Stomach smooth muscle (tissue), 2 donors: Measurements from ENCODE around the gene IRF2.

Experiments used
- H3K27ac ChIP-seq: one replicate; pipeline ENCODE4 v1.7.0; 2013; ENCODE audit warnings: mild to moderate bottlenecking, low read length, inconsistent platforms
- H3K27me3 ChIP-seq, 2 donors: one replicate each; pipeline ENCODE4 v1.7.0; 2013; ENCODE audit warnings: low read length in 2 of 2; ENCODE audit not compliant: insufficient read depth in 2 of 2, control insufficient read depth in 1 of 2
- H3K36me3 ChIP-seq, 2 donors: one replicate each; pipeline ENCODE4 v1.7.0; 2013; ENCODE audit warnings: low read length in 2 of 2; ENCODE audit not compliant: control insufficient read depth in 2 of 2, insufficient read depth in 2 of 2
- H3K4me1 ChIP-seq: one replicate; pipeline ENCODE4 v1.7.0; 2013; ENCODE audit warnings: low read length; ENCODE audit not compliant: control insufficient read depth, insufficient read depth
- H3K4me3 ChIP-seq, 2 donors: one replicate each; pipeline ENCODE4 v1.7.0; 2013; ENCODE audit warnings: low read length in 2 of 2
- H3K9ac ChIP-seq, 2 donors: one replicate each; pipeline ENCODE4 v1.7.0; 2013; ENCODE audit warnings: low read length in 2 of 2, mild to moderate bottlenecking in 1 of 2
- H3K9me3 ChIP-seq, 2 donors: one replicate each; pipeline ENCODE4 v1.7.0; 2013; ENCODE audit warnings: low read length in 2 of 2; ENCODE audit not compliant: control insufficient read depth in 2 of 2
- donor health status: healthy.
- donor health status: Pancreatic carcinoma.

IRF2 gene

DNA sequence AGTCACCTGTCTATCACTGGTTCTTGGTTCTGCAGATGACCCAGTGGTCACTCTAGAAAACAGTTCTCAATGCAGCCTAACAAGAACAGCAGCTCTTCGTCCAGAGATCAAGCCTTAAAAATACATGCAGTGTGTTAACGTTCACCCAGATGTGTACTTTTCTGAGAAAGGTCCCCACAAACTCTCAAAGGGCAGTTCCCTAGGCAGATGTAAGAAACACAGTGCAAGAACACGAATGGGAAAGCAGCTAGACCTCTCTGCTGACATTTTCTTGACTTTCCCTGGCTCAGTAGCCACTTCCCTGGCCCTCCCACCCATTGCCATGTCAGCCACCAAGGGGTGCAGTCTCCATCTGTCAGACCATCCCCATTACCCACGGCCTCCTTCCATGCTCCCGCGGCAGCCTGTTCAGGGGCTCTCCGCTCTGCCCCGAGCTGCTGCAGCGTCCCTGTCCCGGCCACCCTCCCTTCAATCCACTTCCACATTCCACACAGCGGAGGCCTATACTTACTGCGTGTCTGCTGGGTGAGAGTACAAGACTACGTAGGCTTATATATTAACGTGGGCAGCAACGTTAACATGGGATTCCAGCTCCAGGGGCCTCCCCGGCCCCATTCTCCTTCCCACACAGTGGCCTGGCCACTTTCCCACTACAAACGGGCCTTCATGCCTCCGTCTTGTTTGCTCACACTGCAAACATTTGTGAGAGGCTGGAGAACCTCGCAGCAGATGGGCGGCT, 34.3 kb downstream of the IRF2 start:
- Histone ChIP-seq H3K36me3 (no peaks in the 10 kb centered on the region), H3K27ac (peak overlapping the region; percentile 31), H3K9ac (peak overlapping the region; percentile 32 to 51), H3K27me3 (no peaks in the 10 kb centered on the region), H3K4me1 (peaks cover 22% of the 10 kb centered on the region), H3K4me3 (peak overlapping the region in 1 of 2 donors; percentile 58), H3K9me3 (no peaks in the 10 kb centered on the region)

DNA sequence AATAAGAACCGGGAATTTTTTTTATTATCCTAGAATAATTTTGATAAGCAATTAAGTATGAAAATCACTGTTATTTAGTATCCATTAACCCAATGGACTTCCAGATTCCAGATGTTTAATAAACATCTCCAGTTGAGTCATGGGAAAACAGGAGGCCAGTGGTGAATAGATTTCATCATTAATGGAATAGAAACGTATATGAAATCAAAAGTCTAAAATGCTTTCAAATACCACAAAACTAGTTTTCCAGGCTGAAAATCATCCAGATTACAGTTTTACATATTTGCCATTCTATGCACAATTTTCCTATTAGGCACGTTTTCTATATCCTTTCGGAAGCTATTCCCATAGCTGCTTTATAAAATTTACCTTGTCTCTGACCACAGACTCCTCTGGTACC, 35.0 kb downstream of the IRF2 start:
- no peaks in the 10 kb centered on the region for H3K36me3 ChIP-seq
- no peaks in the 10 kb centered on the region for H3K9me3 ChIP-seq
- no peak overlapping the region for H3K4me3 ChIP-seq
- peaks cover 22% of the 10 kb centered on the region for H3K4me1 ChIP-seq
- no peak overlapping the region for H3K9ac ChIP-seq
- no peaks in the 10 kb centered on the region for H3K27me3 ChIP-seq
- no peak overlapping the region for H3K27ac ChIP-seq

DNA sequence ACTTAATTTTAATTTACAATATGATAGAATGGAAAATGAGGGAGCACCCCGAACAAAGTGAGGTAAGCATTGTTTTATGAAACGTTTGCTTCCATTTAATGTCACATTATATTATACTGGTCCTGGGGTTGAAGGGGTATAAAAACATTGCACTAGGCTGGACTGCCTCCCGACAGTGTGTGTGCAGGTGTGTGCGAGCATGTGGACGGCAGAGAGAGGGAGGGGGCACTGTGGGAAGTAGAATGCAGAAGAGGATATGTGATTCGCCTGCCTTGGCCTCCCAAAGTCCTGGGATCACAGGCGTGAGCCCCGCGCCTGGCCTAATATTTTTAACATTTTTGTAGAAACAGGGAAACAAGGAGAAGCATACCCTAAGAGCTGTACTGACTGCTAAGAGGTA, 36.0 kb downstream of the IRF2 start:
- H3K9ac ChIP-seq = no peak overlapping the region
- H3K4me1 ChIP-seq = peaks cover 22% of the 10 kb centered on the region
- H3K9me3 ChIP-seq = no peaks in the 10 kb centered on the region
- H3K36me3 ChIP-seq = no peaks in the 10 kb centered on the region
- no peak overlapping the region for H3K4me3 ChIP-seq
- no peaks in the 10 kb centered on the region for H3K27me3 ChIP-seq
- no peak overlapping the region for H3K27ac ChIP-seq

DNA sequence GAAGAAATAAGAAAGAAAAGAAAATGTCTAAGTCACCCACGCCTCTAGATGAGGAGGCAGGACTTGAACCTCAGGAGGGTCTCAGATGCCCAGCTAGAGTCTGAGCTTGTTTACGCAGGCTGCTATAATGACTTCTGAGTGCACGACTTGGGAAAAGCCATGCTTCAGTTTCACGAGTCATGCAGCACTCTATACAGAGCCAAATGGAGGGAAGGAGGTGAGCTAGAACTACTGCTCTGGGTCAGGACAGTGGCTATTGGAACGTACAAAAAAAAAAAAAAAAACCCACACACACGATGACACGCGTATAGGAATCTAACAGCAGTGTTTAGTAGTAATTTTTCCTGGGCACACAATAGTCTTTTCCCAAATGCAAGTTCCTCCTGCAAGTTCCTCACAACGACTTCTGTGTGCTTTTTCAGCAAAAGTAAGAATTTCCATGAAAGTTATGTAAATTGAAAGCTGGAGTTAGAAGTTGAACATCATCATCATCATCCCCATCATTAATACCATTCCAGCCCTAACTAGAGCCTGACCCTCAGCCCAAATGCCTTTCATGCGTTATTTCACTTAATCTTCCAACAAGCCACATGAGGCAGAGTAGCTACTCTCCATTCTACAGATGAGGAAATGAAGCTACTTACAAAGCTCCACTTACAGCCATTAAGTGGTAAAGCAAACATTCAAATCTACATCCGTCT, 36.6 kb downstream of the IRF2 start:
- Histone ChIP-seq H3K27ac (no peak overlapping the region), H3K4me3 (no peak overlapping the region), H3K9me3 (no peaks in the 10 kb centered on the region), H3K36me3 (no peaks in the 10 kb centered on the region), H3K27me3 (no peaks in the 10 kb centered on the region), H3K9ac (no peak overlapping the region), H3K4me1 (peaks cover 24% of the 10 kb centered on the region)

DNA sequence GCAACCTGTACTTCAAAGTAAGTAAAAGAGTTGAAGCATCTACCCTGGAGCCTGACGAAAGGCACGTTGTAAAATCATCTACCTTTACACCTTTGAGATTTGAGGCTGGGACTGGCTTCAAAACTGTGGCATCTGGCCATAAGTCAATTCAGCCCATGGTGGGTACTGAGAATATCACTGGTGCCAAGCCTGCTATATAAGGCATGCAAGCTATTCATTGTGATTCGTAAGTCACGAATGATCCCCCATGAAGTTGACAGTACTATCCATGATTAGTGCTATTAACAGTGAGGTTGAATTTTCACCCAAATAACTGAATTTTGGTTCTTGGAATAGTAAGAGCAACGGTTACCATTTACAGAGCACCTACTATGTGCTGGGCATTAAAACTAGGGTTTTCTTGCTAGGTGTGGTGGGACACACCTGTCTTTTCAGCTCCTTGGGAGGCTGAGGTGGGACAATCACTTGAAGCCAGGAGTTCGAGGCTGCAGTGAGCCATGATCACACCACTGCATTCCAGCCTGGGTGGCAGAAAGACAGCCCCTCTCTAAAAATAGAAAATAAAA, 39.8 kb downstream of the IRF2 start:
- Histone ChIP-seq H3K27ac (no peak overlapping the region), H3K27me3 (no peaks in the 10 kb centered on the region), H3K4me1 (peaks cover 11% of the 10 kb centered on the region), H3K9me3 (no peaks in the 10 kb centered on the region), H3K36me3 (no peaks in the 10 kb centered on the region), H3K4me3 (no peak overlapping the region), H3K9ac (no peak overlapping the region)

DNA sequence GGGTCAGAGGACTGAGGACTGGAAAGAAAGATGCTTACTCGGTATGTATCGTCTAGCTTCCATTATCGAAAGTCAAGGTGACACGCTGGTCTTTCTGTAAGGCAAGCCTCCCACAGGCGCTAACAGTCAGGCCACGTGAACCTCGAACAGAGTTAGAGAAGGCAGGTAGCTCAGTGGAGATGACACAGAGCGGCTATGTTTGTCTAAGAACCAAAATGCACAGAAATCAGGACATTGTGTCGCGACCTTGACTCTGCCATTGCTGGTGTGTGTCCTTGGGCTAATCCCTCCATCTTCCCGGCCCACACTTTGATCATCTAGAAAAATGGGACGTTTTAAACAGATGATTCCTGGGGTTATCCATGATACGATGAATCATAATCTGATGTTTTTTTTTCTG, 40.3 kb downstream of the IRF2 start:
- peaks cover 11% of the 10 kb centered on the region for H3K4me1 ChIP-seq
- no peak overlapping the region for H3K4me3 ChIP-seq
- no peaks in the 10 kb centered on the region for H3K9me3 ChIP-seq
- H3K27me3 ChIP-seq = no peaks in the 10 kb centered on the region
- H3K36me3 ChIP-seq = no peaks in the 10 kb centered on the region
- H3K9ac ChIP-seq = no peak overlapping the region
- no peak overlapping the region for H3K27ac ChIP-seq

DNA sequence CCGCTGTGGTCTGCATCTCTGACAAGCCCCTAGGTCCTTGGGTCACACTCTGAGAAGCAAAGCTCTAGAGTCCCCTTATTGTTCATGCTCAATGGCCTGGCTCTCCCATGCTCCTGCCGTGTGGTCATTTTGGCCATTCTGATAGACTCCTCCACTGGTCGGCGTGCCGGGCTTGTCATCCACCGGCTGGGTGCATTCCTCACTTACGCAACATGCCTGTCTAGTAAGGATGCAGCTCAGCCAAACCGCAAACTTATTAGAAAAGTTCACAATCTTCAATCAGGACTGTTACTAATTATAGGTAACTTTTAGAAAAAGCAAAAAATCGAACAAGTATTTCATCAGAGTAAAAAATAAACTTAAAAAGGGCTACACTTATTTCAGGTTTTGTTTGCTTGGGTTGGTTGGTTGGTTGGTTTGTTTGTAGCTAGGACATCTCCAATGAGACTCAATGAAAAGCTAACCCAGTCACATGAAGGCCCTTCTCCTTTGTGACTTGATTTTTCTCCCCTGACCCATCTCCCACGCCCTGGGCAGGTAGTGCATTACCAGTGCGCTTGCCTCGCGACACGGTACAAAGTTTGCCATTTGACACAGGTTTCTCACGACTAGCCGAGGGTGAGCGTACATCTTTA, 41.0 kb downstream of the IRF2 start:
- Histone ChIP-seq H3K9me3 (no peaks in the 10 kb centered on the region), H3K4me3 (no peak overlapping the region), H3K27me3 (no peaks in the 10 kb centered on the region), H3K36me3 (peaks cover 2 to 3% of the 10 kb centered on the region in 2 donors), H3K27ac (no peak overlapping the region), H3K9ac (no peak overlapping the region), H3K4me1 (peaks cover 9% of the 10 kb centered on the region)

DNA sequence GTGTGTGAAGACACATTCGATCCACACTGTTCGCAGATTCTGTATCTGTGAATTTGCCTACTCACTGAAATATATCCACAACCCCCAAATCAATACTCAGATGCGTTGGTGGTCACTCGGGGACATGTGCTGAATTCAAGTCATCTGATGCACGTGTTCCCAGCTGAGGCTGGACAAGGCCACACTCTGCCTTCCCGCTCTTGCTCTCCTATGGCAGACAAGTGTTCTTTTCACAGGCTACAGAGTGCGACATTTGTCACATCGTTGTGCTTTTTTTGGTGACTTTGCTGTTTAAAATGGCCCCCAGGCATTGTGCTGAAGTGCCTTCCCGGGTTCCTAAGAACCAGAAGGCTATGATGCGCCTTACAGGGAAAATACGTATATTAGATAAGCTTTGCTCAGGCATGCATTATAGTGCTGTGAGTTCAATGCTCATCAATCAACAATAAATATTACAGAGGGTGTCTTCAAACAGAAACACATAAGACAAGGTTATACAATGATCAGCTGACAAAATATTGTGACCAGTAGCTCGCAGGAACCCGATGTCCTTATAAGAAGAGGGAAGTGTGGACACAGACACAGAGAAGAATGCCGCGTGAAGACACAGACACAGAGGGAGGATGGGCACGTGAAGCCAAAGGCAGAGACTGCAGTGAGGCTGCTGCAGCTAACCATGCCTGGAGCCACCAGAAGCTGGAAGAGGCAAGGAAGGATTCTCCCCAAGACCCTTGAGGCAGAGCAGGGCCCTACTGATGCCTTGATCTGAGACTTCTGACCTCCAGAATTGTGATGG, 42.0 kb downstream of the IRF2 start:
- peaks cover 5% of the 10 kb centered on the region in 2 donors for H3K36me3 ChIP-seq

DNA sequence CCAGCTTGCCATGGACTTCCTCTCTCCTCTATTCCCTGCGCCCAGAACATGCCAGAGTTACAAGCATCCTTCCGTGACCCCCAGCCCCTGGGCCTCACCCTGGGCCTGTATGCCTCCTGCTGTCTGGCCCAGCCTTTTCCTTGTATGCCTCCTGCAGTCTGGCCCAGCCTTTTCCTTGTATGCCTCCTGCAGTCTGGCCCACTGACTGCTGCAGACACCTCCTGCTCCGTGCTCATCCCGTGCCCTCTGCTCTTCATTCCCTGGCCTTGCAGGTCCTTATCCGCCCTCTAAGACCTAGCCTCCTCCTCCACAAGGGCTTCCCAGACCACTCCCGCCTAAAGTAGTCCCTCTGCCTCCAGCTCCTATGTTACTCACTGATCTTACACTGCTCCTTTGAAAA, 44.2 kb downstream of the IRF2 start:
- H3K9ac ChIP-seq = no peak overlapping the region
- H3K4me3 ChIP-seq = no peak overlapping the region
- no peaks in the 10 kb centered on the region for H3K9me3 ChIP-seq
- no peaks in the 10 kb centered on the region for H3K27me3 ChIP-seq
- no peak overlapping the region for H3K27ac ChIP-seq
- H3K36me3 ChIP-seq = peaks cover 14 to 19% of the 10 kb centered on the region in 2 donors
- peaks cover 15% of the 10 kb centered on the region for H3K4me1 ChIP-seq

More for the DNA sequence above, 42.0 kb downstream of the IRF2 start:
- Histone ChIP-seq H3K27ac (no peak overlapping the region), H3K27me3 (no peaks in the 10 kb centered on the region), H3K9me3 (no peaks in the 10 kb centered on the region), H3K4me1 (peaks cover 9% of the 10 kb centered on the region), H3K4me3 (no peak overlapping the region), H3K9ac (no peak overlapping the region)

DNA sequence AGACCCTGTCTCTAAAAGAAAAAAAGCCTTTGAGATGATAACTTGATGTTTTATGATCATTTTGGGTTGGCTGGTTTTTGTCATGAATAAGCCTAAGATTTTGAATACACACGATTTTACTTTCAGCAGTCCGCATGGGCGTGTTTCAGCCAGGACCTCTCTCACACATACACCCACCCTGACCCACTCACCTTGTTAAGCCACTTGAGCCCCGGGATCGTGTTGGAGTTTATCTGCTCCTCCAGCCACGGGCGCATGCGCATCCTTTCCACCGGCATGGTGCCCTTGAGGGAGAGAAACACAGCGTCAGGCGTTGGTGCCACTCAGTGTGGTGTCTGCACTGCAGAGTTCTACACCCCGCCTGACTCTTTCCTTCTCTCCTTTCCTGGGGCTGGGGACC, 45.6 kb downstream of the IRF2 start:
- Histone ChIP-seq H3K9ac (no peak overlapping the region), H3K27ac (no peak overlapping the region), H3K27me3 (no peaks in the 10 kb centered on the region), H3K36me3 (peaks cover 14 to 19% of the 10 kb centered on the region in 2 donors), H3K4me1 (peaks cover 21% of the 10 kb centered on the region), H3K4me3 (no peak overlapping the region), H3K9me3 (no peaks in the 10 kb centered on the region)
